ENCODE measurements around the gene MTARC2.

Gene MTARC2

DNA sequence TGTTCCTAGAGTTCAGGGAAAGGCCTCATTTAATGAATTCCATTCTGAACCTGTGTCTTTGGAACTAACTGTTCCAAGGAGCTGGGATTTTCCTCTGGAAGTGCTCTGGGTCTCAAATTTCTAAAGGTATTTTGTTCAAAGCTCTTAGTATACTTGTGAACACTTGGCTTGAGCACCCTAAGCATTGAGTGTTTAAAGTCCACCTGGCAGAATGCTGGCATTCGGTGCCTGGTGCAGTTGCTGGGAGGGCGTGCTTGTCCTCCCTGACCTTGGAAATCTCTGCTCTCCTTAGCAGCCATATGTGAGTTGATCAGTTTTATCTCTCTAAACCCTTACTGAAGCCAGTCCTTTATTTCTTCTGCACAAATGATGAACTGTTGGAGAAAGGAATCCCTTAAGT, 3.0 kb downstream of the MTARC2 start:
- Histone ChIP-seq H3K27me3 (ENCODE audit: insufficient read depth, low read length) (no peaks in the 10 kb centered on the region), H3K4me3 (ENCODE audit: low read depth, low read length, poor library complexity, severe bottlenecking) (no peak overlapping the region), H3K4me2 (ENCODE audit: low read length) (no peak overlapping the region), H3K36me3 (ENCODE audit: insufficient read depth, low read length) (no peaks in the 10 kb centered on the region), H3K27ac (ENCODE audit: low read depth, low read length, poor library complexity, severe bottlenecking) (no peak overlapping the region), H3K9ac (ENCODE audit: low read length) (no peak overlapping the region), H3K4me1 (ENCODE audit: insufficient read depth, low read length, severe bottlenecking) (no peaks in the 10 kb centered on the region), H3F3A (ENCODE audit: insufficient read depth, low read length) (no peaks in the 10 kb centered on the region), H3K9me3 (ENCODE audit: low read length) (no peaks in the 10 kb centered on the region), H4K20me1 (ENCODE audit: insufficient read depth, low read length) (no peaks in the 10 kb centered on the region), H3K79me2 (ENCODE audit: insufficient read depth, low read length) (no peaks in the 10 kb centered on the region), H2AFZ (ENCODE audit: low read length) (no peak overlapping the region), H3K9me2 (ENCODE audit: low read depth, low read length) (no peaks in the 10 kb centered on the region)
- TF ChIP-seq, protein P1, sequence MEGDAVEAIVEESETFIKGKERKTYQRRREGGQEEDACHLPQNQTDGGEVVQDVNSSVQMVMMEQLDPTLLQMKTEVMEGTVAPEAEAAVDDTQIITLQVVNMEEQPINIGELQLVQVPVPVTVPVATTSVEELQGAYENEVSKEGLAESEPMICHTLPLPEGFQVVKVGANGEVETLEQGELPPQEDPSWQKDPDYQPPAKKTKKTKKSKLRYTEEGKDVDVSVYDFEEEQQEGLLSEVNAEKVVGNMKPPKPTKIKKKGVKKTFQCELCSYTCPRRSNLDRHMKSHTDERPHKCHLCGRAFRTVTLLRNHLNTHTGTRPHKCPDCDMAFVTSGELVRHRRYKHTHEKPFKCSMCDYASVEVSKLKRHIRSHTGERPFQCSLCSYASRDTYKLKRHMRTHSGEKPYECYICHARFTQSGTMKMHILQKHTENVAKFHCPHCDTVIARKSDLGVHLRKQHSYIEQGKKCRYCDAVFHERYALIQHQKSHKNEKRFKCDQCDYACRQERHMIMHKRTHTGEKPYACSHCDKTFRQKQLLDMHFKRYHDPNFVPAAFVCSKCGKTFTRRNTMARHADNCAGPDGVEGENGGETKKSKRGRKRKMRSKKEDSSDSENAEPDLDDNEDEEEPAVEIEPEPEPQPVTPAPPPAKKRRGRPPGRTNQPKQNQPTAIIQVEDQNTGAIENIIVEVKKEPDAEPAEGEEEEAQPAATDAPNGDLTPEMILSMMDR (IDR thresholded peaks at IDR 0.05; ENCODE audit: low read length) = no peak

DNA sequence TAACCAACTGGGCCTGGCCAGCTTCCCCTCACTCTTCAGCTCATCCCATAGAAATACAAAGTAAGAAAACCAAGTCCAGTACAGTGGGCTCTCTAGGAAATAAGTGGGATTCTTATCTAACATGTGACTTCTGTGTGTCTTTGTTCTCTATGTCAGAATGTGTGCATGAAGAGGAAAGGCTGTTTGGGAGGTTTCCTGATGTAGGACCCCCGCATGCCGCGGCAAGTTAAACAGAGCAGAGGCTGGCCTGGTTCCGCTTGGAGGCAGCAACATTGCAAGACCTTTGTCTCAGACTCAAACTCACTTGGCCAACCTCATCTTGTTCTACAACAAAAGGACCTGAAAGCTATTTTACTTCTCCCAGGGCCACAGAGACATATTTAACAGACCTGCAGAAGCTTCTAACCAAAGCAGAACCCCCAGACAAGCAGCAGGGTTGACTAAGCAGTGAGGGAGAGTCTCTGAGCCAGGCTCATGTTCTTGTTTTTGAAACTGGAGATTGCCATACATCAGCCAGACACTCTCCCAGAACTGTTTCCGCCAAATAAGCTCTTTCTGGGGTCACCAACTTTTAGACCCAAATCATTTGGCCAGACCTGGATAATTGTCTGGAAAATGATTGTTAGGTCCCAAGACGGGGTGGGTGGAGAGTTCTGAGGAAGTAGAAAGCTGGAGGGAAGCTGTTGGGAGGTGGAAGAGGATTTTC, 6.2 kb downstream of the MTARC2 start:
- Histone ChIP-seq H3K4me2 (ENCODE audit: low read length) (no peak overlapping the region), H3K27me3 (ENCODE audit: insufficient read depth, low read length) (no peaks in the 10 kb centered on the region), H3K79me2 (ENCODE audit: insufficient read depth, low read length) (no peaks in the 10 kb centered on the region), H3K36me3 (ENCODE audit: insufficient read depth, low read length) (no peaks in the 10 kb centered on the region), H3K9me2 (ENCODE audit: low read depth, low read length) (no peaks in the 10 kb centered on the region), H3K27ac (ENCODE audit: low read depth, low read length, poor library complexity, severe bottlenecking) (no peak overlapping the region), H3K4me3 (ENCODE audit: low read depth, low read length, poor library complexity, severe bottlenecking) (no peak overlapping the region), H2AFZ (ENCODE audit: low read length) (no peak overlapping the region), H3F3A (ENCODE audit: insufficient read depth, low read length) (no peaks in the 10 kb centered on the region), H3K4me1 (ENCODE audit: insufficient read depth, low read length, severe bottlenecking) (no peaks in the 10 kb centered on the region), H3K9ac (ENCODE audit: low read length) (no peak overlapping the region), H3K9me3 (ENCODE audit: low read length) (no peaks in the 10 kb centered on the region), H4K20me1 (ENCODE audit: insufficient read depth, low read length) (no peaks in the 10 kb centered on the region)
- no peak for TF ChIP-seq EZH2 (IDR thresholded peaks at IDR 0.05; ENCODE audit: borderline replicate concordance, low read length)
- TF ChIP-seq, protein P1 (IDR thresholded peaks at IDR 0.05; ENCODE audit: low read length) = no peak

DNA sequence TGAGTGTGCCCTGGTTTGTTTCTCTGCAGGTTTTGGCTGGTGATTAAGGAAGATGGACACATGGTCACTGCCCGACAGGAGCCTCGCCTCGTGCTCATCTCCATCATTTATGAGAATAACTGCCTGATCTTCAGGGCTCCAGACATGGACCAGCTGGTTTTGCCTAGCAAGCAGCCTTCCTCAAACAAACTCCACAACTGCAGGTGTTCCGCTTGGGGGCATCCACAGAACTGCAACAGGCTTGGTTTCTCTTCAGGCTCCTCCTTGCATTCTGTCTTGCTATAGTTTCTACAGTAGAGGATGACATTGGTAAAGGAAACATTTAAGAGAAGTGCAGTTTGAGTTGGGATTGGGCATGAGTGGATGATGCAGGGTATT, 6.8 kb downstream of the MTARC2 start:
- TF ChIP-seq EZH2 (IDR thresholded peaks at IDR 0.05; ENCODE audit: borderline replicate concordance, low read length) = no peak
- TF ChIP-seq, protein P1 (IDR thresholded peaks at IDR 0.05; ENCODE audit: low read length) = no peak

More for the DNA sequence above, 6.8 kb downstream of the MTARC2 start:
- Histone ChIP-seq H3K4me3 (ENCODE audit: low read depth, low read length, poor library complexity, severe bottlenecking) (no peak overlapping the region), H3K79me2 (ENCODE audit: insufficient read depth, low read length) (no peaks in the 10 kb centered on the region), H3K27me3 (ENCODE audit: insufficient read depth, low read length) (no peaks in the 10 kb centered on the region), H3K4me1 (ENCODE audit: insufficient read depth, low read length, severe bottlenecking) (no peaks in the 10 kb centered on the region), H4K20me1 (ENCODE audit: insufficient read depth, low read length) (no peaks in the 10 kb centered on the region), H3F3A (ENCODE audit: insufficient read depth, low read length) (no peaks in the 10 kb centered on the region), H3K27ac (ENCODE audit: low read depth, low read length, poor library complexity, severe bottlenecking) (no peak overlapping the region), H3K9me3 (ENCODE audit: low read length) (no peaks in the 10 kb centered on the region), H3K36me3 (ENCODE audit: insufficient read depth, low read length) (no peaks in the 10 kb centered on the region), H2AFZ (ENCODE audit: low read length) (no peak overlapping the region), H3K4me2 (ENCODE audit: low read length) (no peak overlapping the region), H3K9ac (ENCODE audit: low read length) (no peak overlapping the region), H3K9me2 (ENCODE audit: low read depth, low read length) (no peaks in the 10 kb centered on the region)
